ENCODE measurements around the gene IPP. TPM values are rescaled to one million over a fixed set of nuclear protein-coding genes. Genes with fewer than 3 reads are reported as not detected.
"Not testable (repeated sequence)": the region's sequence is repeated elsewhere in the genome, so short reads cannot be mapped to it uniquely, and the experiment has no call there.

IPP gene
- total RNA-seq, 1 experiment from 2014 or later: 25.4 TPM

DNA sequence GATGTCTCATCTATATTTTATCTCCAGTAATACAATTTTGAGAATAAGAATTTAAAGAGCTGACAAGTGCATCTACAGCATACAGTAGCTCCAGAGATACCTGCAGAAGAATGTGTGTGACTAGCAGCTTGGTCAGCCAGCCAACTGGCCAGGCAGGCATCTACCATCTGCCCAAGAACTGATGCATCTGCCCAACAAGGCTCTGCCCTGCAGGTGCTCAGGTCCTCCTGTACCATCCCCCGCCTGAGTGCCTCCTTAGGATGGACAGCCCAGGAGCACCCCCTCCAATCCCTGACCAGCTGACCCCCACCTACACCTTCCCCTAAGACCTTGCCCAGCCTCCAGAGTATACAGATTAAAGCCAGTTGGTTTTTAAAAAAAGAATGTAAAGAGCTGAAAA, 32.2 kb downstream of the IPP start:
- intact Hi-C loops (cut with micrococcal nuclease; ENCODE audit: unreplicated experiment): no loop called here
- H3K27ac ChIP-seq: no peak overlapping the region
- no peak overlapping the region for H2AFZ ChIP-seq
- no peak for TF ChIP-seq EZH2 (IDR thresholded peaks at IDR 0.05; ENCODE audit: low read depth)
- TF ChIP-seq, protein P1, sequence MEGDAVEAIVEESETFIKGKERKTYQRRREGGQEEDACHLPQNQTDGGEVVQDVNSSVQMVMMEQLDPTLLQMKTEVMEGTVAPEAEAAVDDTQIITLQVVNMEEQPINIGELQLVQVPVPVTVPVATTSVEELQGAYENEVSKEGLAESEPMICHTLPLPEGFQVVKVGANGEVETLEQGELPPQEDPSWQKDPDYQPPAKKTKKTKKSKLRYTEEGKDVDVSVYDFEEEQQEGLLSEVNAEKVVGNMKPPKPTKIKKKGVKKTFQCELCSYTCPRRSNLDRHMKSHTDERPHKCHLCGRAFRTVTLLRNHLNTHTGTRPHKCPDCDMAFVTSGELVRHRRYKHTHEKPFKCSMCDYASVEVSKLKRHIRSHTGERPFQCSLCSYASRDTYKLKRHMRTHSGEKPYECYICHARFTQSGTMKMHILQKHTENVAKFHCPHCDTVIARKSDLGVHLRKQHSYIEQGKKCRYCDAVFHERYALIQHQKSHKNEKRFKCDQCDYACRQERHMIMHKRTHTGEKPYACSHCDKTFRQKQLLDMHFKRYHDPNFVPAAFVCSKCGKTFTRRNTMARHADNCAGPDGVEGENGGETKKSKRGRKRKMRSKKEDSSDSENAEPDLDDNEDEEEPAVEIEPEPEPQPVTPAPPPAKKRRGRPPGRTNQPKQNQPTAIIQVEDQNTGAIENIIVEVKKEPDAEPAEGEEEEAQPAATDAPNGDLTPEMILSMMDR (conservative IDR thresholded peaks at IDR 0.05): no peak
- POLR2A ChIA-PET (ENCODE audit: unreplicated experiment): interaction anchor here (0.6 kb wide), 1 partner anchor 160 kb away, joined by 3 read pairs; no protein-coding TSS in a partner anchor
- H3F3A ChIP-seq (ENCODE audit: insufficient read depth, low read depth): no peaks in the 10 kb centered on the region
- H3K27me3 ChIP-seq (ENCODE audit: insufficient read depth, low read depth): no peaks in the 10 kb centered on the region
- H4K20me1 ChIP-seq (ENCODE audit: insufficient read depth): peaks cover 5% of the 10 kb centered on the region; the same call in 1 of the 2 replicates
- H3K79me2 ChIP-seq (ENCODE audit: low read depth): no peaks in the 10 kb centered on the region
- CTCF ChIA-PET: interaction anchor here (1.0 kb wide), 1 partner anchor 28 kb away, joined by 4 read pairs; no protein-coding TSS in a partner anchor
- no peaks in the 10 kb centered on the region for H3K36me3 ChIP-seq (ENCODE audit: low read depth)
- no peak overlapping the region for H3K4me3 ChIP-seq
- H3K4me2 ChIP-seq: no peak overlapping the region
- no peak for DNase-seq
- H3K9me3 ChIP-seq (ENCODE audit: insufficient read depth, low read depth): no peaks in the 10 kb centered on the region
- no TSS peak for BruUV-seq (replicated peaks)
- H3K9me2 ChIP-seq (ENCODE audit: insufficient read depth): no peaks in the 10 kb centered on the region
- H3K4me1 ChIP-seq (replicated peaks; ENCODE audit: insufficient read depth): no peaks in the 10 kb centered on the region

DNA sequence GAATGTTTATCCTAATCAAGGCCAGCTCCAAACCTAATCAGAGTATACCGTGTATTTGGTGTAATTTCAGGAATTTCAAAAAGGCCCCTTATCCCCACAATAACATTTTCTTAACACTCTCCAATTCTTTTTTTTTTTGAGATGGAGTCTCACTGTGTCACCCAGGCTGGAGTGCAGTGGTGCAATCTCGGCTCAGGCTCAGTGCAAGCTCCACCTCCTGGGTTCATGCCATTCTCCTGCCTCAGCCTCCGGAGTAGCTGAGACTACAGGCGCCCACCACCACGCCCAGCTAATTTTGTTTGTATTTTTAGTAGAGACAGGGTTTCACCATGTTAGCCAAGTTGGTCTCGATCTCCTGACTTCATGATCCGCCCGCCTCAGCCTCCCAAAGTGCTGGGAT, 33.1 kb downstream of the IPP start:
- H3K36me3 ChIP-seq (ENCODE audit: low read depth); H2AFZ ChIP-seq; H3K27ac ChIP-seq; BruUV-seq (replicated peaks); CTCF ChIA-PET; H3K4me1 ChIP-seq (replicated peaks; ENCODE audit: insufficient read depth); H3K9me3 ChIP-seq (ENCODE audit: insufficient read depth, low read depth); POLR2A ChIA-PET (ENCODE audit: unreplicated experiment); H3F3A ChIP-seq (ENCODE audit: insufficient read depth, low read depth); H3K4me3 ChIP-seq; H4K20me1 ChIP-seq (ENCODE audit: insufficient read depth); H3K4me2 ChIP-seq; intact Hi-C loops (cut with micrococcal nuclease; ENCODE audit: unreplicated experiment); H3K27me3 ChIP-seq (ENCODE audit: insufficient read depth, low read depth); H3K9me2 ChIP-seq (ENCODE audit: insufficient read depth); H3K79me2 ChIP-seq (ENCODE audit: low read depth): not testable (repeated sequence)
- DNase-seq: peak in 1 of 2 experiments; percentile 10

DNA sequence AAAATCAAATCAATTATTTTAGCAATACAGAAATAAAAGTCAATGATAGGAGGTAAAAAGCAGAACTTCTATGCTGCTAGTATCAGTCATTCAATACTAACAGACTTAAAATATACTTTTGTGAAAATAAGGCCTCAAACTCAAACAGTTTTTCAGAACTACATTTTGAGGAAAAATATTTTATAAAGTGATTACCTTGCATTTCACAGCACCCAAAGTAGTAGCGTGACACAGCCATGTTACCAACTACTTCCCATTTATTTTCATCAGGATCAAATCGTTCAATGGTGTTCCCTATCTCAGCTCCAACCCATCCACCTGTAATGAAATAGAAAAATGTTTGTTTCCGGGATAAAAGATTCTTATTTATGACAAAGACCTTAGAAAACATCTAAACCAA, 33.8 kb downstream of the IPP start:
- peaks cover 5% of the 10 kb centered on the region; the same call in 1 of the 2 replicates for H4K20me1 ChIP-seq (ENCODE audit: insufficient read depth)
- TF ChIP-seq EZH2 (IDR thresholded peaks at IDR 0.05; ENCODE audit: low read depth): no peak
- TF ChIP-seq, protein P1 (conservative IDR thresholded peaks at IDR 0.05): no peak
- POLR2A ChIA-PET (ENCODE audit: unreplicated experiment): no interaction called here
- BruUV-seq (replicated peaks): no TSS peak
- DNase-seq: no peak
- H3F3A ChIP-seq (ENCODE audit: insufficient read depth, low read depth): no peaks in the 10 kb centered on the region
- H3K9me2 ChIP-seq (ENCODE audit: insufficient read depth): no peaks in the 10 kb centered on the region
- H3K27me3 ChIP-seq (ENCODE audit: insufficient read depth, low read depth): no peaks in the 10 kb centered on the region
- H3K9me3 ChIP-seq (ENCODE audit: insufficient read depth, low read depth): no peaks in the 10 kb centered on the region
- CTCF ChIA-PET: no interaction called here
- H3K4me2 ChIP-seq: no peak overlapping the region
- no peak overlapping the region for H2AFZ ChIP-seq
- H3K4me1 ChIP-seq (replicated peaks; ENCODE audit: insufficient read depth): no peaks in the 10 kb centered on the region
- no peak overlapping the region for H3K4me3 ChIP-seq
- H3K36me3 ChIP-seq (ENCODE audit: low read depth): no peaks in the 10 kb centered on the region
- H3K79me2 ChIP-seq (ENCODE audit: low read depth): no peaks in the 10 kb centered on the region
- no peak overlapping the region for H3K27ac ChIP-seq
- intact Hi-C loops (cut with micrococcal nuclease; ENCODE audit: unreplicated experiment): no loop called here

DNA sequence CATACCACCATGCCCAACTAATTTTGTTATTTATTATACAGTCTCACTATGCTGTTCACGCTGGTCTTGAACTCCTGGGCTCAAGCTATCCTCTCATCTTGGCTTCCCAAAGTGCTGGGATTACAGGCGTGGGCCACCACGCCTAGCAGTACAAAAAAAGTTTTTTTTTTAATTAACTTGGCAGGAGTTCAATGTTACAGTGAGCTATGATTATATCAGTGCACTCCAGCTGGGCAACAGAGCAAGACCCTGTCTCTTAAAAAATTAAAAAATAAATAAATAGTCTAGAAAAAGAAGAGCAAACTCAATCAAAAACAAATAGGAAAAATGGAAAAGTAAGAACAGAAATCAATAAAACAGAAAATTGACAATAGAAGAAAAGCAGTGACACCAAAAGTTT, 36.7 kb downstream of the IPP start:
- no peak overlapping the region for H3K4me3 ChIP-seq
- ChIA-PET CTCF (interaction anchor here (0.6 kb wide), 1 partner anchor 708 kb away, joined by 5 read pairs; no protein-coding TSS in a partner anchor), POLR2A (ENCODE audit: unreplicated experiment) (no interaction called here)
- H3K4me1 ChIP-seq (replicated peaks; ENCODE audit: insufficient read depth): no peaks in the 10 kb centered on the region
- H2AFZ ChIP-seq: no peak overlapping the region
- H3K36me3 ChIP-seq (ENCODE audit: low read depth): no peaks in the 10 kb centered on the region
- no peak for DNase-seq
- H3K9me3 ChIP-seq (ENCODE audit: insufficient read depth, low read depth): no peaks in the 10 kb centered on the region
- H3K4me2 ChIP-seq: no peak overlapping the region
- BruUV-seq (replicated peaks): no TSS peak
- TF ChIP-seq, protein P1 (conservative IDR thresholded peaks at IDR 0.05): no peak
- no peak for TF ChIP-seq EZH2 (IDR thresholded peaks at IDR 0.05; ENCODE audit: low read depth)
- no peak overlapping the region for H3K27ac ChIP-seq
- no peaks in the 10 kb centered on the region for H3F3A ChIP-seq (ENCODE audit: insufficient read depth, low read depth)
- H4K20me1 ChIP-seq (ENCODE audit: insufficient read depth): no peaks in the 10 kb centered on the region
- intact Hi-C loops (cut with micrococcal nuclease; ENCODE audit: unreplicated experiment): no loop called here
- H3K79me2 ChIP-seq (ENCODE audit: low read depth): no peaks in the 10 kb centered on the region
- H3K9me2 ChIP-seq (ENCODE audit: insufficient read depth): no peaks in the 10 kb centered on the region
- H3K27me3 ChIP-seq (ENCODE audit: insufficient read depth, low read depth): no peaks in the 10 kb centered on the region

Data from PC-9 (cell line).